ENCODE data around the gene GRHL1.

- TF ChIP-seq DPF2 (IDR thresholded peaks at IDR 0.05) (no peak), CEBPZ (IDR thresholded peaks at IDR 0.05; ENCODE audit: borderline replicate concordance, low read depth, low read length) (no peak), JUND (IDR thresholded peaks at IDR 0.05; ENCODE audit: borderline replicate concordance, low read depth, low read length) (no peak), JUND (tag; IDR thresholded peaks at IDR 0.05; ENCODE audit: borderline replicate concordance, low read depth, low read length) (no peak), ZFP36 (IDR thresholded peaks at IDR 0.05; ENCODE audit: low read depth, low read length, partially characterized antibody) (no peak), CTCF (IDR thresholded peaks at IDR 0.05 in 2 of 3, conservative IDR thresholded peaks at IDR 0.05 in 1 of 3; ENCODE audit: insufficient read depth in 2 of 3, low read depth in 1 of 3, low read length in 3 of 3) (no peak), PATZ1 (CRISPR knock-in tag; IDR thresholded peaks at IDR 0.05; ENCODE audit: borderline replicate concordance) (no peak), KDM1A (IDR thresholded peaks at IDR 0.05) (no peak), MYNN (IDR thresholded peaks at IDR 0.05) (no peak), MYNN (CRISPR knock-in tag; IDR thresholded peaks at IDR 0.05) (no peak), ZBTB33 (CRISPR knock-in tag; IDR thresholded peaks at IDR 0.05) (no peak)
These were observed 32.0 kb upstream of the GRHL1 start for GRCh38 chr2:9919512-9919911.

Measured in K562 (cell line).